Esophagus squamous epithelium (tissue), 4 donors: Measurements from ENCODE around the gene CAPZB.

Experiments used
- CTCF ChIP-seq, 6 experiments: fragments of 450-650 bp in 4 of 6; fragments of 200-600 bp in 2 of 6; sonication (generic) in 2 of 6; IDR thresholded peaks; one replicate each; pipeline ENCODE4 v1.5.1; 2016 to 2019; ENCODE audit warnings: antibody characterized with exemption in 6 of 6, mild to moderate bottlenecking in 4 of 6, moderate library complexity in 4 of 6
- POLR2A ChIP-seq, 4 donors: fragments of 450-650 bp; IDR thresholded peaks; one replicate each; pipeline ENCODE4 v1.6.1; 2017; ENCODE audit warnings: antibody characterized with exemption in 4 of 4, mild to moderate bottlenecking in 4 of 4, moderate library complexity in 3 of 4

- TF ChIP-seq CTCF (IDR thresholded peaks at IDR 0.05) (no peak), POLR2A (IDR thresholded peaks at IDR 0.05) (no peak)
Observed at GRCh38 chr1:19418503-19418971, 66.8 kb downstream of the CAPZB start.
